OCI-LY7 (cell line): ENCODE measurements around the gene PTPRQ. TPM values are rescaled to one million over a fixed set of nuclear protein-coding genes. Genes with fewer than 3 reads are reported as not detected.

Source experiments
- BruUV-seq: library from RNA; stranded (reverse); fragments of 400-500 nt; replicated peaks from 2 replicates; lab custom pipeline; 2021; lab: Mats Ljungman, UMichigan
- CTCF ChIA-PET: fragments of 300-600 bp; sonication (Branson Sonifier 250); formaldehyde crosslinking; loops from one replicate; lab custom pipeline; 2022; ENCODE audit warnings: antibody characterized with exemption; ENCODE audit not compliant: unreplicated experiment; lab: Charles Lee
- POLR2A ChIA-PET: fragments of 300-600 bp; sonication (Branson Sonifier 250); formaldehyde crosslinking; loops from one replicate; lab custom pipeline; 2022; ENCODE audit warnings: antibody characterized with exemption; lab: Charles Lee
- DNase-seq: peaks from one replicate; pipeline ENCODE4 v3.0.0-alpha.2; 2015; ENCODE audit warnings: low spot score
- H2AFZ ChIP-seq: fragments of 200-600 bp; sonication (generic), shearing (Covaris generic); 2 replicates; pipeline ENCODE4 v1.6.1; 2014; ENCODE audit warnings: mild to moderate bottlenecking, antibody characterized with exemption, low read length, moderate library complexity
- H3K27ac ChIP-seq: fragments of 200-600 bp; sonication (generic); 2 replicates; pipeline ENCODE4 v1.5.1; 2014; ENCODE audit warnings: mixed run types, low read depth, mild to moderate bottlenecking, moderate library complexity, low read length, inconsistent platforms; ENCODE audit not compliant: poor library complexity, severe bottlenecking
- H3K36me3 ChIP-seq: fragments of 200-600 bp; sonication (generic); 2 replicates; pipeline ENCODE4 v1.6.1; 2014; ENCODE audit warnings: mild to moderate bottlenecking, antibody characterized with exemption, low read length, moderate library complexity, mixed read lengths; ENCODE audit not compliant: insufficient read depth
- H3K4me1 ChIP-seq: fragments of 200-600 bp; sonication (generic); 2 replicates; pipeline ENCODE4 v1.5.1; 2014; ENCODE audit warnings: mild to moderate bottlenecking, low read length; ENCODE audit not compliant: insufficient read depth, poor library complexity, severe bottlenecking
- H3K4me2 ChIP-seq: fragments of 200-600 bp; sonication (generic); 2 replicates; pipeline ENCODE4 v1.6.1; 2014; ENCODE audit warnings: mild to moderate bottlenecking, low read length
- H3K4me3 ChIP-seq: fragments of 200-600 bp; sonication (generic); 2 replicates; pipeline ENCODE4 v1.5.1; 2014; ENCODE audit warnings: mild to moderate bottlenecking, low read depth, low read length; ENCODE audit not compliant: poor library complexity, severe bottlenecking
- H3K79me2 ChIP-seq: fragments of 200-600 bp; sonication (generic); 2 replicates; pipeline ENCODE4 v1.6.1; 2016; ENCODE audit warnings: low read depth, mild to moderate bottlenecking, low read length, moderate library complexity, mixed read lengths; ENCODE audit not compliant: insufficient read depth
- H3K9me2 ChIP-seq: fragments of 200-600 bp; sonication (generic); 2 replicates; pipeline ENCODE4 v1.6.1; 2016; ENCODE audit warnings: mild to moderate bottlenecking, low read length, mixed read lengths; ENCODE audit not compliant: insufficient read depth
- H3K9me3 ChIP-seq: fragments of 200-600 bp; sonication (generic); 2 replicates; pipeline ENCODE4 v1.6.1; 2014; ENCODE audit warnings: mild to moderate bottlenecking, mixed run types, low read length, mixed read lengths
- H4K20me1 ChIP-seq: fragments of 200-600 bp; sonication (generic); 2 replicates; pipeline ENCODE4 v1.6.1; 2014; ENCODE audit warnings: mild to moderate bottlenecking, antibody characterized with exemption, low read length, moderate library complexity, mixed read lengths; ENCODE audit not compliant: insufficient read depth
- EZH2phosphoT487 ChIP-seq: fragments of 200-600 bp; sonication (generic); IDR thresholded peaks from 2 replicates; pipeline ENCODE4 v1.6.1; 2018; ENCODE audit warnings: low read depth, borderline replicate concordance, mild to moderate bottlenecking, mixed run types, antibody characterized with exemption, low read length, moderate library complexity, mixed read lengths
- intact Hi-C: fragments of 100-400 bp; cut with micrococcal nuclease; formaldehyde crosslinking; loops from one replicate; pipeline ENCODE4 v1.10.0; 2022; ENCODE audit not compliant: unreplicated experiment
- total RNA-seq, 2 experiments: library from RNA; depleted of rRNA in 1 of 2; stranded (reverse); fragments of >200 nt in 1 of 2; shearing (Covaris generic) in 1 of 2; gene quantifications; 2 replicates each; pipeline ENCODE4 v1.2.3, GENCODE V29; 2014 to 2022
- TF ChIP-seq, protein P1 (sequence below): fragments of 200-600 bp; sonication (generic); conservative IDR thresholded peaks from 2 replicates; pipeline ENCODE4 v1.5.1; 2014; ENCODE audit warnings: mild to moderate bottlenecking, antibody characterized with exemption, low read length, moderate library complexity, mixed read lengths

The PTPRQ gene
- total RNA-seq, 2 experiments from 2014 or later, result not detected

DNA sequence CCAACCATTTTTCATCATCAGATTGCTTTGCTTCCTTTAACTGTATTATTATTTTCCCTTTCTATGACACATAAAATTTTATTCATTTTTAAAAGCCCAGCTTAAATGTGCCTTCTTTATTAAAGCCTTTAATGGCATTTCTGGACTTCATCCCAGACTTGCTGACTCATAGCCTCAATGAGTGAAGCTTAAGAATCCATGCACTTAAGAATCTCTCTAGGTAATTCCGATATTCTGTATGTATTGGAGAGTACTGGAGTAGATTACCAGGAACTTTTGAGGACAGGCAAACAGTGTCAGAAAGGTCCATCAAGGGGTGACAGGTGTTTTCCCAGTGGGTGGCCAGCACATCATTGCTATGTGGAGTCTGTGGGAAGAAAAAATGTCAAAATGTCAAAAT lies 107.9 kb downstream of the PTPRQ start:
- intact Hi-C loops, result no loop called here
- DNase-seq, result no peak
- Histone ChIP-seq H3K9me3 (no peaks in the 10 kb centered on the region), H2AFZ (no peak overlapping the region), H3K4me2 (no peak overlapping the region), H4K20me1 (no peaks in the 10 kb centered on the region), H3K79me2 (no peaks in the 10 kb centered on the region), H3K4me1 (no peaks in the 10 kb centered on the region), H3K9me2 (no peaks in the 10 kb centered on the region), H3K36me3 (no peaks in the 10 kb centered on the region), H3K27ac (no peak overlapping the region), H3K4me3 (no peak overlapping the region)
- ChIA-PET CTCF (no interaction called here), POLR2A (interaction anchor here (1.3 kb wide), 1 partner anchor 10 kb away, joined by 5 read pairs; no protein-coding TSS in a partner anchor)
- BruUV-seq, result no TSS peak
- no peak for TF ChIP-seq EZH2phosphoT487
- TF ChIP-seq, protein P1, sequence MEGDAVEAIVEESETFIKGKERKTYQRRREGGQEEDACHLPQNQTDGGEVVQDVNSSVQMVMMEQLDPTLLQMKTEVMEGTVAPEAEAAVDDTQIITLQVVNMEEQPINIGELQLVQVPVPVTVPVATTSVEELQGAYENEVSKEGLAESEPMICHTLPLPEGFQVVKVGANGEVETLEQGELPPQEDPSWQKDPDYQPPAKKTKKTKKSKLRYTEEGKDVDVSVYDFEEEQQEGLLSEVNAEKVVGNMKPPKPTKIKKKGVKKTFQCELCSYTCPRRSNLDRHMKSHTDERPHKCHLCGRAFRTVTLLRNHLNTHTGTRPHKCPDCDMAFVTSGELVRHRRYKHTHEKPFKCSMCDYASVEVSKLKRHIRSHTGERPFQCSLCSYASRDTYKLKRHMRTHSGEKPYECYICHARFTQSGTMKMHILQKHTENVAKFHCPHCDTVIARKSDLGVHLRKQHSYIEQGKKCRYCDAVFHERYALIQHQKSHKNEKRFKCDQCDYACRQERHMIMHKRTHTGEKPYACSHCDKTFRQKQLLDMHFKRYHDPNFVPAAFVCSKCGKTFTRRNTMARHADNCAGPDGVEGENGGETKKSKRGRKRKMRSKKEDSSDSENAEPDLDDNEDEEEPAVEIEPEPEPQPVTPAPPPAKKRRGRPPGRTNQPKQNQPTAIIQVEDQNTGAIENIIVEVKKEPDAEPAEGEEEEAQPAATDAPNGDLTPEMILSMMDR, result no peak

DNA sequence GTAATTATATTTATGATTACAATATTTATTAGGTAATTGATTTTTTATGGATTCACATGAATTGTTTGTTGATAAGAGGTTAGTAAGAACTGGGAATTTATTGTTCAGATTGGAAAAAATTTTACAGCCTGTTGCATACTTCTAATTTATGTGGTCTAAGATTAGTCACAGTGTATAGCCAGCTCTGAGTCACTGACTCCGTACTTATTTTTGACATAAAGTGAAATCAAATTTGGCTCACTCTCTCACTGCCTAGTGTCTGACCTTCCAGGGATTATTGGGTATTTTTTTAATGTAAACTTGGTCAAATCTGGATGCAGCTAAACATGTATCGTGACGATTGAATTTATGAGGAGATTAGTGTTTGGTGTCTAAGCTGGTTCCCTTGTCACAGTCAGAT lies 109.3 kb downstream of the PTPRQ start:
- CTCF ChIA-PET, result no interaction called here

DNA sequence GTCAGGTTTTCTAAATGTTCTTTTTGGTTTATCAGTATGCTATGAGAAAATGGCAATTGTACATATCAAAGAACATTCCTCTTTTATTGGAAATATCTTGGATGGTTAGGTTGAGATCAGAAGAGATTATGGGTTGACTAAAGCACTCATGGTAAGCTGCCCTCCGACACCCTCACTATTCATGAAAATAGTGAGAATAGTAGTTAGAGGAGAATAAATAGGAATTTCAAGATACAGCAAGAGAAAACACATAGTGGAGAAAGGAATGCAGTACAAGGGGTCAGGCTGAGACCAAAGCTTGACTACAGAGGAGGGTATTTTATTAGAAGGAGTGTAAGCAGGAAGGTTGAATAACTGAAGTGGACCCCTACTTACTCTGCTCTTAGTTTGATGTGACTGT lies 112.5 kb downstream of the PTPRQ start:
- TF ChIP-seq, protein P1, result no peak
- no peak for TF ChIP-seq EZH2phosphoT487
- Histone ChIP-seq H3K79me2 (no peaks in the 10 kb centered on the region), H2AFZ (no peak overlapping the region), H3K36me3 (no peaks in the 10 kb centered on the region), H4K20me1 (no peaks in the 10 kb centered on the region), H3K9me2 (no peaks in the 10 kb centered on the region), H3K9me3 (no peaks in the 10 kb centered on the region), H3K4me1 (peaks cover 14% of the 10 kb centered on the region), H3K4me3 (no peak overlapping the region), H3K27ac (no peak overlapping the region), H3K4me2 (no peak overlapping the region)
- ChIA-PET POLR2A (interaction anchor here (0.5 kb wide), 1 partner anchor 271 kb away, joined by 3 read pairs; no protein-coding TSS in a partner anchor), CTCF (no interaction called here)
- intact Hi-C loops, result no loop called here
- DNase-seq, result no peak
- no TSS peak for BruUV-seq

More for the DNA sequence above, 109.3 kb downstream of the PTPRQ start:
- H3K36me3 ChIP-seq, result no peaks in the 10 kb centered on the region
- POLR2A ChIA-PET, result interaction anchor here (0.6 kb wide), 1 partner anchor 390 kb away, joined by 7 read pairs; no protein-coding TSS in a partner anchor
- H3K27ac ChIP-seq, result no peak overlapping the region
- DNase-seq, result no peak
- H3K9me3 ChIP-seq, result no peaks in the 10 kb centered on the region
- H3K79me2 ChIP-seq, result no peaks in the 10 kb centered on the region
- no peak overlapping the region for H2AFZ ChIP-seq
- no peaks in the 10 kb centered on the region for H4K20me1 ChIP-seq
- intact Hi-C loops, result no loop called here
- H3K4me3 ChIP-seq, result no peak overlapping the region
- no TSS peak for BruUV-seq
- H3K9me2 ChIP-seq, result no peaks in the 10 kb centered on the region
- H3K4me2 ChIP-seq, result no peak overlapping the region
- TF ChIP-seq, protein P1, result no peak
- no peak for TF ChIP-seq EZH2phosphoT487
- H3K4me1 ChIP-seq, result no peaks in the 10 kb centered on the region
